Esophagus (tissue), 2 donors: Measurements from ENCODE around the gene FAM209B. TPM values are rescaled to one million over a fixed set of nuclear protein-coding genes. Genes with fewer than 3 reads are reported as not detected.
"Not testable (repeated sequence)": the region's sequence is repeated elsewhere in the genome, so short reads cannot be mapped to it uniquely, and the experiment has no call there.

Experiments used
- H3K27ac ChIP-seq, 2 donors: one replicate each; pipeline ENCODE4 v1.5.1; 2013; ENCODE audit warnings: low read depth in 2 of 2, mild to moderate bottlenecking in 2 of 2, inconsistent platforms in 1 of 2, low read length in 1 of 2, moderate library complexity in 1 of 2
- H3K27me3 ChIP-seq, 2 donors: one replicate each; pipeline ENCODE4 v1.6.1; 2013; ENCODE audit warnings: low read length in 2 of 2, control low read depth in 1 of 2, mild to moderate bottlenecking in 1 of 2; ENCODE audit not compliant: insufficient read depth in 2 of 2, control insufficient read depth in 1 of 2
- H3K36me3 ChIP-seq, 2 donors: one replicate each; pipeline ENCODE4 v1.6.1; 2013; ENCODE audit warnings: low read length in 1 of 2; ENCODE audit not compliant: control insufficient read depth in 2 of 2, insufficient read depth in 2 of 2
- H3K4me1 ChIP-seq, 2 donors: one replicate each; pipeline ENCODE4 v1.6.1; 2013; ENCODE audit warnings: low read length in 1 of 2; ENCODE audit not compliant: control insufficient read depth in 2 of 2, insufficient read depth in 2 of 2
- H3K4me3 ChIP-seq, 2 donors: one replicate each; pipeline ENCODE4 v1.5.1; 2013; ENCODE audit warnings: low read length in 2 of 2, mild to moderate bottlenecking in 2 of 2, low read depth in 1 of 2, moderate library complexity in 1 of 2
- H3K9me3 ChIP-seq, 2 donors: one replicate each; pipeline ENCODE4 v1.6.1; 2013; ENCODE audit warnings: mild to moderate bottlenecking in 2 of 2, low read depth in 1 of 2, low read length in 1 of 2, moderate library complexity in 1 of 2; ENCODE audit not compliant: control insufficient read depth in 2 of 2, insufficient read depth in 1 of 2
- whole genome bisulfite sequencing, 2 donors: extraction: QIAGEN DNeasy Blood & Tissue Kit; methylation state at CpG; one replicate each; pipeline ENCODE4 v1.1.7; 2013; 5-methylcytosine and 5-hydroxymethylcytosine counted together
- polyA plus RNA-seq, 2 donors: library from polyadenylated mRNA; stranded (reverse); fragments of 200-250 nt; gene quantifications; one replicate each; pipeline ENCODE4 v1.2.3, GENCODE V29; 2013
- donor health status: healthy with polysubstance abuse.
- donor health status: Bipolar disorder and iron deficiency.

The FAM209B gene
- polyA plus RNA-seq, 2 donors: 0.43 to 0.47 TPM

DNA sequence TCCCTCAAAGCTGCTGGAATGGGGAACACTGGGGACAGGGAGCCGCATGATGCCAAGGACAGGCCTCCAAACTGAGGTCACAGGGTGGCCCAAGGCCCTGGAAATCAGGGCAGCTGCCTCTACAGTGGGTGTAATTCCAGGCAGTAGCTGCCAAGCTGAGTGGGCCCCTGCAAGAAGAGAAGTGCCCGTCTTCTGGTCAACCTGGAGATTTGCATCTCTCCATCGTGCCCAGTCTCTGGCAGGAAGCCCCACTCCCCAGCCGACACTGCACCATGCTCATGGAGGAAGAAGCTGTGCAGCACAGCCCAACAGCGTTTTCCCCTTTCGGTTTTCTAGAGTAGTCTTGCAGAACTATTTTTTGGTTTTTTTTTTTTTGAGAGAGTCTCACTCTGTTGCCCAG, 10.7 kb upstream of the FAM209B start:
- H3K27me3 ChIP-seq: no peaks in the 10 kb centered on the region
- no peak overlapping the region for H3K27ac ChIP-seq
- 84 to 86% methylated on average over 6 of the region's 6 CpGs for WGBS, 2 donors
- no peaks in the 10 kb centered on the region for H3K4me1 ChIP-seq
- H3K4me3 ChIP-seq: no peak overlapping the region
- H3K36me3 ChIP-seq: peaks cover 12 to 20% of the 10 kb centered on the region in 2 donors
- H3K9me3 ChIP-seq: peaks cover 3 to 11% of the 10 kb centered on the region in 2 donors

DNA sequence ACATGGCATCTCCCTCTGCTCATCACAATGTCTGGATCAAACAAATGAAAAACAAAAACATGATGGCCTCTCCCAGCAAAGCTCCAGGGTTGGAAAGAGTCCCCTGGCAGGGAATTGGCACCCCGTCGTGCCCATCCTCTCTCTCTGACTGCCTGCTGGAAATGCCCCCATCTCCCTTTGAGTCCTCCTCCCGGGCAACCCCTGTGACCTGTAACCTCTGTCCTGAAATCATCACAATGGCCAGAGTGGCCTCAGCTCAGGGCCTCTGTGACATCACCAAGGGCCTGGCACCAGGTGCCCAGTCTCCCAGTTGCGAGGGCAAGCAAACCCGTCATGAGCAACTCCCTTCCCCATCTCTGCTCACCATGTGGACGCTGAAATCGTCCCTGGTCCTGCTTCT, 8.6 kb upstream of the FAM209B start, which contains the start of gene FAM209A:
Gene FAM209A, plus strand, starts transcription at position 301 of the 400 bp plus-strand sequence. Its CDS starts 65 bp downstream, at position 366.
- not testable (repeated sequence) for H3K27me3 ChIP-seq, H3K4me3 ChIP-seq, H3K36me3 ChIP-seq, H3K9me3 ChIP-seq, H3K27ac ChIP-seq, H3K4me1 ChIP-seq
- 83 to 88% methylated on average over 6 to 7 of the region's 7 CpGs for WGBS, 2 donors

DNA sequence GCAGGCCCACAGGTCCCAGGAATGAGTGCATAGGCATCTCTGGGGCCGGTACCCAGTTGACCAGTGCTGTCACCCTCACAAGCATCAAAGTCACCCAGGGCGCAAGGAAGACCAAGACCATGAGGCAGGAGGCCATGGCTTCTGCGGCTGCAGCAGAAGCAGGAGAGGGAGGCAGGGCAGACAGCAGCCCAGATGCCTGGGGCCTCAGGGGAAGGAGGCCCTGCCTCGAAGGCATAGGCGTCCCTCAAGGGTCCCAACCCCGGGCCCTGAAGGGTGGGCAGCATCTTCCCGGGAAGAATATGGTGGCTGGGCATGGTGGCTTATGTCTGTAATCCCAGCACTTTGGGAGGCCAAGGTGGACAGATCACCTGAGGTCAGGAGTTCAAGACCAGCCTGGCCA, 5.5 kb upstream of the FAM209B start:
- H3K4me3 ChIP-seq: no peak overlapping the region
- H3K4me1 ChIP-seq: no peaks in the 10 kb centered on the region
- no peaks in the 10 kb centered on the region for H3K27me3 ChIP-seq
- WGBS, 2 donors: 95 to 96% methylated on average over 7 of the region's 7 CpGs
- H3K27ac ChIP-seq: no peak overlapping the region
- H3K9me3 ChIP-seq: no peaks in the 10 kb centered on the region
- H3K36me3 ChIP-seq: no peaks in the 10 kb centered on the region

DNA sequence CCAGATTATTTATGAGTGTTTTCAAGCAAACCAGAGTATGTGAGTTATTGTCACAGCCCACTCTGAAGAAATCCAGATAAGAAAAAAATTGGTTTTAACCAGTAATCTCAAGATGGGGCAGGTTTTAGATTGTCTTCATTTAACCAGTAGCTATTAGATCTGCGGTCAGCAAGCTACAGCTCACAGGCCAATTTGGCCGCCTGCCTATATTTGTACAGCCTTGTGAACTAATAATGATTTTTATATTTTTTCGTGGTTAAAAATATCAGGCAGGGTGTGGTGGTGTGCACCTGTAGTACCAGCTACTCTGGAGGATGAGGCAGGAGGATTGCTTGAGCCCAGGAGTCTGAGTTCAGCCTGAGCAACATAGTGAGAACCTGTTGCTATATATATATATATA, 5.0 kb downstream of the FAM209B start:
- H3K36me3 ChIP-seq: no peaks in the 10 kb centered on the region
- H3K27ac ChIP-seq: no peak overlapping the region
- no peak overlapping the region for H3K4me3 ChIP-seq
- 60 to 73% methylated on average over 3 of the region's 3 CpGs for WGBS, 2 donors
- H3K27me3 ChIP-seq: no peaks in the 10 kb centered on the region
- no peaks in the 10 kb centered on the region for H3K4me1 ChIP-seq
- no peaks in the 10 kb centered on the region for H3K9me3 ChIP-seq

DNA sequence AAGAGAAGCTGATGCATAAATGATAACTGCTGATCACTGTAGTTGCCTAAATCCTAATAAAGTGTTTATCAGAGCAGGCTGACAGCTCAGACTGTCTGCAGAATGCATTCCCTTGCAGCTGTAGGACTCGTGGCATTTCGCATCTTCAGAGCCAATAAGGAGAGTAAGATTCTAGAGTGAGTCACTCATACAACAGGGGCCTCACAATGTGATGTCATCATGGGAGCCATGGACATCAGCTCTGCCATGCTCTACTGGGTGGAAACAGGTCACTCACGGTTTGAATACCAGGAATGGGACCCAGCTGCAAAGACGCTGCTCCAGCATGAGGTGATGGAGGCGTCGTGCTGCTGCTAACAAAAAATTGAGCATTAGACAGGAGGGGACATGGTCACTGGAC, 7.4 kb downstream of the FAM209B start:
- WGBS, 2 donors: 84 to 86% methylated on average over 6 of the region's 6 CpGs
- Histone ChIP-seq H3K36me3 (no peaks in the 10 kb centered on the region), H3K4me1 (no peaks in the 10 kb centered on the region), H3K4me3 (no peak overlapping the region), H3K27ac (no peak overlapping the region), H3K9me3 (no peaks in the 10 kb centered on the region), H3K27me3 (no peaks in the 10 kb centered on the region)

DNA sequence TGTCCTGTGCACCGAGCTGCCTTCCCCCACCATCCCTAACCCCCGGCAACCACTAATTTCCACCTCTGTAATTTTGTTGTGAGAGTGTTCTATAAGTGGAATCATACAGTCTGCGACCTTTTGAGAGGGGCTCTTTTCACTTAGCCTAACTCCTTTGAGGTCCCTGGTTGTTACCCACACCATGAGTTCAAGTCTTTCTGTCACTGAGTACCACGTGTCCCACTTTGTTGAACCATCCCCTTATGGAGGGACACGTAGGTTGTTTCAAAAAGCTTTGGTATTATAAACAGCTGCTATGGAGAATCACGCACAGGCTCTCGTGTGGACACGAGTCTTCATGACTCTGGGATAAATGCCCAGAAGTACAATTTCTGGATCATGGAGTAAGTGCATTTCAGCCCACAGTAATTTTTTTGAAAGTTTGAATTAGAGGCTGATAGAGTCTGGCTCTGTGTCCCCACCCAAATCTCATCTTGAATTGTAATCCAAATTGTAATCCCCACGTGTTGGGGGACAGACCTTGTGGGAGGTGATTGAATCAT, 9.5 kb downstream of the FAM209B start:
- Histone ChIP-seq H3K4me1 (no peaks in the 10 kb centered on the region), H3K36me3 (no peaks in the 10 kb centered on the region), H3K9me3 (no peaks in the 10 kb centered on the region), H3K4me3 (no peak overlapping the region), H3K27ac (no peak overlapping the region), H3K27me3 (no peaks in the 10 kb centered on the region)
- 50 to 59% methylated on average over 9 of the region's 9 CpGs for WGBS, 2 donors

DNA sequence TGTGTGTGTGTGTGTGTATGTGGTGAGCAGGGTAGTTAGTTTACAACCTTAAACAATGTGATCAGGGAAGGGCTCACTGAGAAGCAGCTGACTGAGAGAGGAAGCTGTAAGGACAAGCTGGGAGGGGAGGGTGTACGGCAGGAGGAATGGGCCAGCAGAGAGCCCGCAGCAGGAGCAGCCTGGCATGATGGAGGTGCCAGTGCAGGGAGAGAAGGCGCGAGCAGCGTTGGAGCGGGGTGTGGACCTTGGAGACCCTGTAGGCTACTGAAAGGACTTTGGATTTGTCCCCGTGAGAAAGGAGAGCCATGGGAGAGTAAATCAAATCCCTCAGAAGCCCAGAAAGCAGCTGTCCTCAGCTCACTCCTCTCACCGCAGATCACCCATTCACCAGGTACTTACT, 18.5 kb downstream of the FAM209B start:
- Histone ChIP-seq H3K4me1 (no peaks in the 10 kb centered on the region), H3K4me3 (no peak overlapping the region), H3K36me3 (no peaks in the 10 kb centered on the region), H3K9me3 (no peaks in the 10 kb centered on the region), H3K27me3 (no peaks in the 10 kb centered on the region), H3K27ac (no peak overlapping the region)
- WGBS, 2 donors: 83 to 90% methylated on average over 8 of the region's 8 CpGs

DNA sequence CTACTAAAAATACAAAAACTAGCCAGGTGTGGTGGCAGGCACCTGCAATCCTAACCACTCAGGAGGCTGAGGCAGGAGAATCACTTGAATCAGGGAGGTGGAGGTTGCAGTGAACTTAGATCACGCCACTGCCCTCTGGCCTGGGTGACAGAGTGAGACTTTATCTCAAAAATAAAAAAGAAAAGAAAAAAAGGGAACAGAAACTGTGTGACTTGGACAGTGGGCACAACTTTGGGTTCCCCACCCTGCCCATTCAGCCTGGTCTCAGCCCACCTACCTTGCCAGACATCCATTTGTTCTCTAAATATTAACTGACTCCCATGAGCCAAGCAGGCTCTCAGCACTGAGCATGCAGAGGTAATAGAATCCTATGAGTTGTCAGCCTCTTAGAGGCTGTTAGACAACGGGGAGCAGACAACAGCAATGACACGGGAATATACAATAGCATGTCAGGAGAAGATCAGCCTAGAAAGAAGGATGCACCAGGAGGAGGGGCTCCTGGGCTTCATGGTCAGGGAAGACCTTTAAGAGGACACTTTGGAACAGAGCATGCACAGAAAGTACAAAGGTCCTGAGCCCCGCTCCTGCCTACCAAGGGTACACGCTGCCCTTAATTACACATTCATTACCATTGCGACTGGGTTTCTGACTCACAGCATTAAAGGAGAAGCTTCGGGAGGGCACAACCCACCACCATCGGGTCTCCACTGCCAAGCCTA, 20.0 kb downstream of the FAM209B start:
- 66 to 76% methylated on average over 8 of the region's 8 CpGs for WGBS, 2 donors
- H3K4me1 ChIP-seq: no peaks in the 10 kb centered on the region
- H3K36me3 ChIP-seq: no peaks in the 10 kb centered on the region
- no peaks in the 10 kb centered on the region for H3K27me3 ChIP-seq
- H3K4me3 ChIP-seq: no peak overlapping the region
- no peak overlapping the region for H3K27ac ChIP-seq
- no peaks in the 10 kb centered on the region for H3K9me3 ChIP-seq

DNA sequence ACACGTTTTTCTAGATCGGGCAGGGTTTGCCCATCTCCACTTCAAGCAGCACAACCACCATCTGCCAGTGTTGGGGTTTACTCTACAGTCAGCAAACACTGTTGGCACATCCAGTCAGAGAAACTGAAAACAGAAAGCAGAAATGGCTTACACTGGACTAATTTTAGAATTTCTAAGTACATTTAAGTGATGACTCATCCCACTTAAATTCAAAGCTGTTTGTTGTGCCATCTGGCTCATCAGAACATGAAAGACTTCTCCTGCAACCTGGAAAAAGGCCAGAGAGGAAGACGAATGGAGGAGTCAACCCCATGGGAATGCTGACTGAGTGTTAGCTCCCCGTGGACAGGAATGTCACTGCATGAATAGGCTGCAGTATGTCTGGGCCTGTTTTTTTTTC, 21.8 kb downstream of the FAM209B start:
- Histone ChIP-seq H3K27me3 (no peaks in the 10 kb centered on the region), H3K36me3 (no peaks in the 10 kb centered on the region), H3K27ac (peak overlapping the region; percentile 60 to 70), H3K4me3 (no peak overlapping the region), H3K9me3 (no peaks in the 10 kb centered on the region), H3K4me1 (no peaks in the 10 kb centered on the region)
- WGBS, 2 donors: 6 to 17% methylated on average over 4 of the region's 4 CpGs

DNA sequence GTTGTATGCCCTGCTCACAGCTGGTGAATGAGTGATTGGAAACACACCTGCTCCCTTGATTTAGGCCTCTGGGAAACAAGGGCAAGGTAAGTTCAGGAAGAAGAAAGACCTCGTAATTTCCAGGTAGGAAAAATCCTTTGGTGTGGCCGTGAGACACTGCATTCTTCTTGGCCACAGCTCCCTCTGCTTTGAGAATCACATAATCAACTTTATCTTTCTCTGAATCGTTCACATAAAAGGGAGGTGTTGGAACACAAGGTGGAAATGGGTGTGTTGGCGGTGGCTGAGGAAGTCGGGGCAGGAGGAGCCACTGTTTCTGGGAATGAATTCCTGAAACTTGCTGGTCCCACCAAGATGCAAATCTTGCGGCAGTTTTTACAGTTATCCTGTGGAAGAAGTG, 25.9 kb downstream of the FAM209B start:
- H3K4me1 ChIP-seq: no peaks in the 10 kb centered on the region
- no peaks in the 10 kb centered on the region for H3K36me3 ChIP-seq
- 62 to 65% methylated on average over 6 of the region's 6 CpGs for WGBS, 2 donors
- H3K27ac ChIP-seq: no peak overlapping the region
- no peak overlapping the region for H3K4me3 ChIP-seq
- no peaks in the 10 kb centered on the region for H3K9me3 ChIP-seq
- H3K27me3 ChIP-seq: no peaks in the 10 kb centered on the region
